Activated CD8-positive, alpha-beta T cell treated with anti-CD3 and anti-CD28 coated beads for 36 hours (primary cell): ENCODE measurements around the gene DMP1. TPM values are rescaled to one million over a fixed set of nuclear protein-coding genes. Genes with fewer than 3 reads are reported as not detected.

Source experiments
- ATAC-seq: fragments of 200-7000 bp; cut with Tn5 transposase; one replicate; pipeline ENCODE4 v1.10.0; 2021; ENCODE audit warnings: mild to moderate bottlenecking, moderate library complexity
- CTCF ChIA-PET: fragments of 350-600 bp; sonication (Branson Sonifier 250); formaldehyde crosslinking; loops from one replicate; lab custom pipeline; 2021; ENCODE audit warnings: antibody characterized with exemption; lab: Charles Lee
- POLR2A ChIA-PET: fragments of 350-600 bp; sonication (Branson Sonifier 250); formaldehyde crosslinking; loops from one replicate; lab custom pipeline; 2021; ENCODE audit warnings: antibody characterized with exemption; lab: Charles Lee
- DNase-seq: peaks from one replicate; pipeline ENCODE4 v3.0.0-alpha.2; 2020
- H3K27ac Mint-ChIP-seq: one replicate; pipeline ENCODE4 v1.8.0; 2021; ENCODE audit warnings: mild to moderate bottlenecking, mixed read lengths
- H3K27me3 Mint-ChIP-seq: one replicate; pipeline ENCODE4 v1.8.0; 2021; ENCODE audit warnings: mixed read lengths
- H3K36me3 Mint-ChIP-seq: one replicate; pipeline ENCODE4 v1.8.0; 2021; ENCODE audit warnings: low read depth, mixed read lengths
- H3K4me1 Mint-ChIP-seq: one replicate; pipeline ENCODE4 v1.8.0; 2021; ENCODE audit warnings: low read depth, mixed read lengths
- H3K4me3 Mint-ChIP-seq: one replicate; pipeline ENCODE4 v1.8.0; 2021; ENCODE audit warnings: mild to moderate bottlenecking, moderate library complexity, mixed read lengths
- H3K9me3 Mint-ChIP-seq: one replicate; pipeline ENCODE4 v1.8.0; 2021; ENCODE audit warnings: mixed read lengths
- intact Hi-C: fragments of 100-400 bp; cut with micrococcal nuclease; formaldehyde crosslinking; loops from one replicate; pipeline ENCODE4 v1.10.0; 2022
- total RNA-seq, 2 experiments: library from RNA; stranded (reverse); gene quantifications; one replicate each; pipeline ENCODE4 v1.2.3, GENCODE V29; 2021
- TF ChIP-seq, protein P1 (sequence below): fragments of 200-600 bp; IDR thresholded peaks from one replicate; pipeline ENCODE4 v1.8.0; 2022; ENCODE audit warnings: antibody characterized with exemption, mild to moderate bottlenecking

Gene DMP1
- total RNA-seq, 2 experiments from 2014 or later = not detected

DNA sequence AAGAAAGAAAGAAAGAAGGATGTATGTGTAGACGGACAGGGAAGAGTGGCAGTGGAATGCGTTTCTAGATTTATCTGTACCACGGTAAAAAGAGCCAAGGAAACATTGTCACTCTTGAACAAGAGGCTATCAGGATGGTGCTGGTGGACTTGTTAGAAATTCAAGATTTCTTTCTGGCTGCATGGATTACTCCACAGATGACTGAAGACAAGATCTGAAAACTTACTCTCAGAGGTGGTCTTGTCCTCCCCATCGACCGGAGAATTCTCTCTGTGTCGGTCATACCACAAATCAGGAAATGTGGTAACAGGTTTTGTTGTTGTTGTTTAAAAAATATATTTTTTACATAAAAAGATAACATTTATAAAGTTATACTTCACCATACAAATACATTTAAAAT is 30.0 kb upstream of the DMP1 start:
- POLR2A ChIA-PET = no interaction called here
- CTCF ChIA-PET = no interaction called here
- Mint-ChIP-seq H3K27me3 (peaks cover 4% of the 10 kb centered on the region), H3K9me3 (no peaks in the 10 kb centered on the region), H3K4me1 (no peaks in the 10 kb centered on the region), H3K27ac (no peak overlapping the region), H3K4me3 (no peak overlapping the region), H3K36me3 (no peaks in the 10 kb centered on the region)
- TF ChIP-seq, protein P1, sequence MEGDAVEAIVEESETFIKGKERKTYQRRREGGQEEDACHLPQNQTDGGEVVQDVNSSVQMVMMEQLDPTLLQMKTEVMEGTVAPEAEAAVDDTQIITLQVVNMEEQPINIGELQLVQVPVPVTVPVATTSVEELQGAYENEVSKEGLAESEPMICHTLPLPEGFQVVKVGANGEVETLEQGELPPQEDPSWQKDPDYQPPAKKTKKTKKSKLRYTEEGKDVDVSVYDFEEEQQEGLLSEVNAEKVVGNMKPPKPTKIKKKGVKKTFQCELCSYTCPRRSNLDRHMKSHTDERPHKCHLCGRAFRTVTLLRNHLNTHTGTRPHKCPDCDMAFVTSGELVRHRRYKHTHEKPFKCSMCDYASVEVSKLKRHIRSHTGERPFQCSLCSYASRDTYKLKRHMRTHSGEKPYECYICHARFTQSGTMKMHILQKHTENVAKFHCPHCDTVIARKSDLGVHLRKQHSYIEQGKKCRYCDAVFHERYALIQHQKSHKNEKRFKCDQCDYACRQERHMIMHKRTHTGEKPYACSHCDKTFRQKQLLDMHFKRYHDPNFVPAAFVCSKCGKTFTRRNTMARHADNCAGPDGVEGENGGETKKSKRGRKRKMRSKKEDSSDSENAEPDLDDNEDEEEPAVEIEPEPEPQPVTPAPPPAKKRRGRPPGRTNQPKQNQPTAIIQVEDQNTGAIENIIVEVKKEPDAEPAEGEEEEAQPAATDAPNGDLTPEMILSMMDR = no peak
- intact Hi-C loops = no loop called here
- DNase-seq (no peak), ATAC-seq (no peak)

DNA sequence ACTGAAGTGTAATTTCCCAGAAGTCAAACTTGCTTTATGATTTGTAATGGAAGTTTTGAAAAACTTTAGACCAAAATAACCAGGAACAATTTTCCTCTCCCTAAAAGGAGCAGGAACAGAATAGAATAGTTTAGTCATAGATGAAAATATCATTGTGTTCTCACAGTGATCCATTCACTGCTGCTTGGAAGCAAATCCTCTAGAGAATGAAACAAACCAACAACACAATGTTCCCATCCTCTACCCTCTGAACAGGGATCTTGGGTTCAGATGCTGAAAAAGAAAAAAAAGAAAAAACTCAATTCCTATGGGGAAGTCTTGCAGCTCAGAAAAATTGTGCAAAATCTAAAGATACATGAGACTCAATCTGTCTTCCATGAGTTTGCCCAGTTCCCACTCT is 29.6 kb upstream of the DMP1 start:
- intact Hi-C loops = no loop called here
- Mint-ChIP-seq H3K4me1 (no peaks in the 10 kb centered on the region), H3K27me3 (peaks cover 4% of the 10 kb centered on the region), H3K9me3 (no peaks in the 10 kb centered on the region), H3K27ac (no peak overlapping the region), H3K4me3 (no peak overlapping the region), H3K36me3 (no peaks in the 10 kb centered on the region)
- ChIA-PET POLR2A (no interaction called here), CTCF (no interaction called here)
- TF ChIP-seq, protein P1 = no peak
- DNase-seq (no peak), ATAC-seq (no peak)

DNA sequence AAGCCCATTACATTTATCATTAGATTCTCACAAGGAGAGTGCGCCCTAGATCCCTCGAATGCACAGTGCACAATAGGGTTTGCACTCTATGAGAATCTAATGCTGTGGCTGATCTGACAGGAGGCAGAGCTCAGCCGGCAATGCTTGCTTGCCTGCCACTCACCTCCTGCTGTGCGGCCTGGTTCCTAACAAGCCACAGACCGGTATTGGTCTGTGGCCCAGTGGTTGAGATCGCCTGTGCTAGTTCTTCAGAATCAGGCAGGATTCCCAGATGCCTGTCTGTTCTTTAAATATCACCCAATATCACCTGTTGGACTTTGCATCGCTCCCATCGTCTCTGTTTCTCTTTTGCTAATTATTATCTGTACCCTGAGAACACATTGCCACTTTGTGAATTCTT is 27.8 kb upstream of the DMP1 start:
- Mint-ChIP-seq H3K27me3 (peaks cover 4% of the 10 kb centered on the region), H3K9me3 (no peaks in the 10 kb centered on the region), H3K27ac (no peak overlapping the region), H3K36me3 (no peaks in the 10 kb centered on the region), H3K4me3 (no peak overlapping the region), H3K4me1 (no peaks in the 10 kb centered on the region)
- TF ChIP-seq, protein P1 = no peak
- DNase-seq (no peak), ATAC-seq (no peak)
- CTCF ChIA-PET = no interaction called here
- POLR2A ChIA-PET = no interaction called here
- intact Hi-C loops = no loop called here

DNA sequence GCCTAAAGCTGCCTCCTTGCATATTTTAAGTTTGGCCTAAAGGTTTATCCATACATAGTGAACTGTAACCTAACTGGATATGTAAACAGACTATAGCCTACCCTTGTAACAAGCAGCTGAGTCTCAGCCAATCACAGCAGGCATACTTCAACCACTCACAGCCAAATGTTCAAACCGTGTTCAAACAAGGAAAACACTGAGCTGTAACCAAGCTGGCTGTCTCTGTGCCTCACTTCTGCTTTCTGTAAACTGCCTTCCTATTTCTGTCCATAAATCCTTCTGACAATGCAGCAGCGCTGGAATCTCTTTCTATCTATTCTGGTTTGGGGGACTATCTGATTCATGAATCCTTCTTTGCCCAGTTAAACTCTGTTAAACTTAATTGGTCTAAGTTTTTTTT is 25.4 kb upstream of the DMP1 start:
- Mint-ChIP-seq H3K27ac (no peak overlapping the region), H3K36me3 (no peaks in the 10 kb centered on the region), H3K27me3 (peaks cover 4% of the 10 kb centered on the region), H3K9me3 (no peaks in the 10 kb centered on the region), H3K4me1 (no peaks in the 10 kb centered on the region), H3K4me3 (no peak overlapping the region)
- TF ChIP-seq, protein P1 = no peak
- POLR2A ChIA-PET = no interaction called here
- DNase-seq = no peak
- ATAC-seq = no peak
- CTCF ChIA-PET = interaction anchor here (0.6 kb wide), 1 partner anchor 334 kb away, joined by 3 read pairs; no protein-coding TSS in a partner anchor
- intact Hi-C loops = no loop called here

DNA sequence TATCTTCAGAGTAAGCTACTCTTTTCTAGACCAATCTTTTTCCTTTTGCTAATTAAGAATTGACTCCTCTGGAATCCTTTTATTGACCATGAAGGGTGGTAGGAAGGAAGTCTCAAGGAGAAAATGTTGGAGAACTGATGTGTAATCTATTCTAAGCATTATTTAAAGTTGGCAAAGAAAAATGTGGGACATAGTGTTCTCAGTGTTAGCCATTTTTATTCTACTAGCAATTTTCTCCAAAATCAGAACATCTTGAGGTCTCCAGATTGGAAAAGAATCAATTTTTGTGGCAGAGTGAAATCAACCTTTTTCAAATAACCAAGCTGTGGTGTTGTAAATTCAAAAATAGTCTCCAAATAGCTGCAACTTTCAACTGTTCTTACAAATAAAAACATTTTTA is 18.4 kb upstream of the DMP1 start:
- Mint-ChIP-seq H3K9me3 (no peaks in the 10 kb centered on the region), H3K27me3 (no peaks in the 10 kb centered on the region), H3K27ac (no peak overlapping the region), H3K36me3 (no peaks in the 10 kb centered on the region), H3K4me3 (no peak overlapping the region), H3K4me1 (no peaks in the 10 kb centered on the region)
- TF ChIP-seq, protein P1 = no peak
- ATAC-seq (no peak), DNase-seq (no peak)
- POLR2A ChIA-PET = no interaction called here
- CTCF ChIA-PET = no interaction called here
- intact Hi-C loops = no loop called here
